K562 (cell line): ENCODE results near the gene ACSM2B. TPM values are rescaled to one million over a fixed set of nuclear protein-coding genes. Genes with fewer than 3 reads are reported as not detected.

Experiments
- ATAC-seq: fragments of 200-7000 bp; cut with Tn5 transposase; 3 replicates; pipeline ENCODE4 v1.9.1; 2020; ENCODE audit warnings: moderate library complexity
- BruUV-seq: library from RNA; stranded (reverse); fragments of 400-500 nt; replicated peaks from 2 replicates; lab custom pipeline; 2021; lab: Mats Ljungman, UMichigan
- CTCF ChIA-PET: fragments of 300-600 bp; formaldehyde crosslinking; extraction: SDS; loops from one replicate; lab custom pipeline; 2021; ENCODE audit warnings: low intra/inter-chr PET ratio; lab: Yijun Ruan, JAX
- POLR2A ChIA-PET: fragments of 300-600, 350-650 bp; sonication (Branson Sonifier 250); formaldehyde crosslinking; extraction: SDS; loops from one replicate; lab custom pipeline; 2021; ENCODE audit warnings: antibody characterized with exemption, inconsistent platforms; lab: Yijun Ruan, JAX
- DNase-seq, 4 experiments: peaks; one replicate each; pipeline versions ENCODE4 v3.0.0 to v3.0.0-alpha.2; 2011 to 2018; ENCODE audit warnings: low spot score in 3 of 4, mixed read lengths in 3 of 4; ENCODE audit errors: extremely low read depth in 1 of 4
- FAIRE-seq: peaks from 2 replicates; lab custom pipeline; 2011; peaks lifted over from hg19 to GRCh38; lab: Jason Lieb, UNC
- H2AFZ ChIP-seq: 2 replicates; pipeline ENCODE4 v1.6.0; 2011; ENCODE audit warnings: low read depth, low read length, control low read depth, inconsistent platforms
- H3K27ac ChIP-seq: fragments of 200-600 bp; 3 replicates; pipeline ENCODE4 v1.8.0; 2011; ENCODE audit warnings: low read depth, mild to moderate bottlenecking, control low read depth, inconsistent platforms, low read length, moderate library complexity, mixed read lengths; ENCODE audit errors: extremely low read depth
- H3K27me3 ChIP-seq, 2 experiments: fragments of 300-600 bp in 1 of 2; 2 replicates in 1 of 2; 3 replicates in 1 of 2; pipeline versions ENCODE4 v1.6.0 to v1.8.0; 2011; ENCODE audit warnings: inconsistent platforms in 2 of 2, low read length in 2 of 2, mild to moderate bottlenecking in 1 of 2, mixed read lengths in 1 of 2, moderate library complexity in 1 of 2; ENCODE audit not compliant: control insufficient read depth in 2 of 2, insufficient read depth in 2 of 2
- H3K36me3 ChIP-seq: fragments of 300-600 bp; 3 replicates; pipeline ENCODE4 v1.8.0; 2011; ENCODE audit warnings: mild to moderate bottlenecking, low read length, inconsistent platforms; ENCODE audit not compliant: control insufficient read depth, insufficient read depth
- H3K4me1 ChIP-seq, 2 experiments: fragments of 200-600 bp in 1 of 2; replicated peaks in 1 of 2; 2 replicates in 1 of 2; 3 replicates in 1 of 2; pipeline versions ENCODE4 v1.5.1 to v1.8.0; 2011; ENCODE audit warnings: inconsistent platforms in 2 of 2, low read length in 2 of 2, mild to moderate bottlenecking in 1 of 2, mixed read lengths in 1 of 2, moderate library complexity in 1 of 2; ENCODE audit not compliant: control insufficient read depth in 2 of 2, insufficient read depth in 2 of 2
- H3K4me2 ChIP-seq: 2 replicates; pipeline ENCODE4 v1.6.1; 2011; ENCODE audit warnings: low read length, control low read depth, inconsistent platforms, mixed read lengths; ENCODE audit not compliant: insufficient read depth
- H3K4me3 ChIP-seq: fragments of 200-600 bp; sonication (generic), shearing (Covaris generic); 2 replicates; pipeline ENCODE4 v1.5.1; 2016; ENCODE audit warnings: control low read depth, inconsistent platforms
- H3K79me2 ChIP-seq: fragments of 200-600 bp; 3 replicates; pipeline ENCODE4 v1.8.0; 2011; ENCODE audit warnings: low read length, inconsistent platforms; ENCODE audit not compliant: control insufficient read depth, insufficient read depth
- H3K9ac ChIP-seq, 2 experiments: 2 replicates each; pipeline versions ENCODE4 v1.6.0 to v1.6.1; 2011; ENCODE audit warnings: low read depth in 2 of 2, low read length in 2 of 2, control low read depth in 1 of 2, inconsistent platforms in 1 of 2, mild to moderate bottlenecking in 1 of 2, mixed read lengths in 1 of 2; ENCODE audit not compliant: insufficient read depth in 1 of 2
- H3K9me1 ChIP-seq: one replicate; pipeline ENCODE4 v1.6.0; 2011; ENCODE audit warnings: inconsistent platforms, mild to moderate bottlenecking, low read length, moderate library complexity; ENCODE audit not compliant: control insufficient read depth, insufficient read depth
- H3K9me3 ChIP-seq: replicated peaks from 2 replicates; pipeline ENCODE4 v1.5.1; 2011; ENCODE audit warnings: low read depth, low read length, inconsistent platforms; ENCODE audit not compliant: control insufficient read depth, insufficient read depth
- H4K20me1 ChIP-seq: replicated peaks from 2 replicates; pipeline ENCODE4 v1.6.1; 2011; ENCODE audit warnings: low read length, inconsistent platforms, mixed read lengths; ENCODE audit not compliant: control insufficient read depth, insufficient read depth
- ADNP ChIP-seq: fragments of 200-800 bp; sonication (Bioruptor generic); IDR thresholded peaks from 2 replicates; pipeline ENCODE4 v1.6.1; 2016; ENCODE audit warnings: missing genetic modification characterization, missing compliant biosample characterization
- BCOR ChIP-seq: fragments of 450-650 bp; IDR thresholded peaks from 2 replicates; pipeline ENCODE4 v1.6.1; 2016
- C11orf30 ChIP-seq: fragments of 450-650 bp; IDR thresholded peaks from 2 replicates; pipeline ENCODE4 v1.6.1; 2016; ENCODE audit warnings: low read depth, mild to moderate bottlenecking
- EP300 ChIP-seq: IDR thresholded peaks from 2 replicates; pipeline ENCODE4 v1.6.1; 2012; ENCODE audit warnings: low read length, improper control_type of control experiment
- ESRRA ChIP-seq: fragments of 450-650 bp; IDR thresholded peaks from 2 replicates; pipeline ENCODE4 v1.6.1; 2014; ENCODE audit warnings: low read depth, mild to moderate bottlenecking, moderate library complexity, borderline replicate concordance
- ETV1 ChIP-seq: fragments of 450-650 bp; conservative IDR thresholded peaks from 2 replicates; pipeline ENCODE4 v1.6.1; 2016; ENCODE audit warnings: missing genetic modification characterization, control low read depth, low read depth, missing compliant biosample characterization
- HDAC8 ChIP-seq: fragments of 450-650 bp; IDR thresholded peaks from 2 replicates; pipeline ENCODE4 v1.6.1; 2016; ENCODE audit warnings: mild to moderate bottlenecking, missing genetic modification characterization, moderate library complexity, missing compliant biosample characterization
- KAT8 ChIP-seq: fragments of 450-650 bp; IDR thresholded peaks from 2 replicates; pipeline ENCODE4 v1.6.1; 2016; ENCODE audit warnings: low read depth, mild to moderate bottlenecking
- KLF6 ChIP-seq: fragments of 250-450 bp; sonication (Bioruptor Pico); IDR thresholded peaks from 2 replicates; pipeline ENCODE4 v1.4.0; 2020; ENCODE audit warnings: mild to moderate bottlenecking, moderate library complexity, borderline replicate concordance
- MAFG ChIP-seq: fragments of 450-650 bp; conservative IDR thresholded peaks from 2 replicates; pipeline ENCODE4 v1.6.1; 2016; ENCODE audit warnings: missing genetic modification characterization, missing compliant biosample characterization
- MTA1 ChIP-seq: fragments of 450-650 bp; IDR thresholded peaks from 2 replicates; pipeline ENCODE4 v1.6.1; 2017; ENCODE audit warnings: borderline replicate concordance
- POLR2G ChIP-seq: fragments of 200-400 bp; formaldehyde crosslinking; IDR thresholded peaks from 2 replicates; pipeline ENCODE4 v1.6.1; 2017; ENCODE audit warnings: low read depth, mild to moderate bottlenecking, antibody characterized with exemption, low read length, moderate library complexity
- PTRF ChIP-seq: fragments of 450-650 bp; IDR thresholded peaks from 2 replicates; pipeline ENCODE4 v1.6.1; 2016; ENCODE audit warnings: mild to moderate bottlenecking, missing genetic modification characterization, missing compliant biosample characterization
- RBM25 ChIP-seq: fragments of 200-400 bp; formaldehyde crosslinking; IDR thresholded peaks from 2 replicates; pipeline ENCODE4 v1.6.1; 2018; ENCODE audit warnings: low read length, low read depth, moderate library complexity; ENCODE audit not compliant: severe bottlenecking
- ZFPM2 ChIP-seq: fragments of 250-450 bp; sonication (Bioruptor Pico); IDR thresholded peaks from 2 replicates; pipeline ENCODE4 v1.5.1; 2022; ENCODE audit warnings: mild to moderate bottlenecking
- ZNF212 ChIP-seq: fragments of 450-650 bp; formaldehyde crosslinking; IDR thresholded peaks from 2 replicates; pipeline ENCODE4 v1.4.0; 2020; ENCODE audit warnings: mild to moderate bottlenecking
- ZNF589 ChIP-seq: fragments of 200-800 bp; sonication (Bioruptor generic); IDR thresholded peaks from 2 replicates; pipeline ENCODE4 v1.6.1; 2016; ENCODE audit warnings: low read depth, missing genetic modification characterization, missing compliant biosample characterization
- WGBS: fragments of 100-300 bp; shearing (Covaris generic); methylation state at CpG from one replicate; pipeline ENCODE4 v1.1.6; 2016; ENCODE audit warnings: low coverage, mixed read lengths; ENCODE audit not compliant: insufficient coverage; ENCODE audit errors: missing lambda C conversion rate; 5-methylcytosine and 5-hydroxymethylcytosine counted together
- in situ Hi-C: fragments of 300-500 bp; cut with MboI; formaldehyde crosslinking; loops from 4 replicates; pipeline ENCODE4 v1.15.0; 2018; ENCODE audit warnings: inconsistent platforms, mixed read lengths
- intact Hi-C: fragments of 100-400 bp; cut with micrococcal nuclease; formaldehyde crosslinking; loops from 2 replicates; pipeline ENCODE4 v1.14.2; 2022
- polyA plus RNA-seq, 8 experiments: library from polyadenylated mRNA; depleted of rRNA in 4 of 8; stranded (reverse) in 5 of 8; unstranded in 3 of 8; fragments of >200 nt; fragmentation: Nextera tagmentation in 2 of 8; fragmentation: Illumina TruSeq in 1 of 8; extraction: Ambion mirVana in 2 of 8; extraction: Trizol in 1 of 8; gene quantifications; 2 replicates each; pipeline versions ENCODE4 v1.2.1 to v1.2.3, GENCODE V29; 2011 to 2014; ENCODE audit warnings: inconsistent platforms in 1 of 8, missing spikeins in 1 of 8
- total RNA-seq, 7 experiments: library from RNA; depleted of rRNA in 6 of 7; stranded (reverse); fragments of >200 nt in 6 of 7; fragmentation: Illumina TruSeq in 2 of 7; extraction: Trizol in 2 of 7; gene quantifications; 2 replicates each; pipeline versions ENCODE4 v1.2.1 to v1.2.3, GENCODE V29; 2011 to 2021; ENCODE audit warnings: low replicate concordance in 1 of 7
- TF ChIP-seq, protein P1 (sequence below): fragments of 150-350 bp; conservative IDR thresholded peaks from 2 replicates; pipeline ENCODE4 v1.6.1; 2014; ENCODE audit warnings: low read length
- TF ChIP-seq, protein P2 (sequence below): sonication (generic); formaldehyde crosslinking; IDR thresholded peaks from 2 replicates; pipeline ENCODE4 v1.8.0; 2022; ENCODE audit warnings: mild to moderate bottlenecking, missing genetic modification reagents
- TF ChIP-seq, protein P3 (sequence below): fragments of 450-650 bp; IDR thresholded peaks from 2 replicates; pipeline ENCODE4 v1.6.1; 2016; ENCODE audit warnings: low read depth, mild to moderate bottlenecking, moderate library complexity

ACSM2B gene
- total and polyA plus RNA-seq, 9 of the 15 experiments (the other 6 are each of a cell fraction or from before 2014, with no cell fraction given) = 0.06 to 0.69 (median 0.55) TPM; not detected in 3

DNA sequence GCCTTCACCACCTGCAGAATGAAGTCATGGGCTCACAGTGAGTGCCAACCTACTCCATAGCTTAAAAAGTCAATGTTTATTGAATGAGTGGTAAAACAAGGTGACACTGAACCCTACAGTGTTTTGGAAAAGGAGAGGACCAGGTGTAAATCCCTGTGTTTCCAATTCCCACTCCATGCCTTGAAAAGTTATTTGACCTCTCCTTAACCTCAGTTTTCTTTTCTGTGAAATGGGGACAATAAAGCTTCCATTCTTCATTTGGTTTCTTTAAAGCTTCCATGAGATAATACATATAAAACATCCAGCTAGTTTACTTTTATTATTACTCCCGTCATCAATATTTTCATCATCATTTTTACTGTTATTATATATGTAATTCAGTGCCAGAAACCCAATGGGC is 48.0 kb upstream of the ACSM2B start:
- Histone ChIP-seq H3K4me3 (no peak overlapping the region), H3K27me3 (peaks cover 0 to 25% of the 10 kb centered on the region in 2 experiments; a peak in 2 of 5 replicates), H2AFZ (no peak overlapping the region), H3K4me2 (no peak overlapping the region), H3K36me3 (no peaks in the 10 kb centered on the region), H3K79me2 (no peaks in the 10 kb centered on the region), H4K20me1 (no peaks in the 10 kb centered on the region), H3K4me1 (no peaks in the 10 kb centered on the region), H3K27ac (no peak overlapping the region), H3K9me3 (no peaks in the 10 kb centered on the region), H3K9ac (no peak overlapping the region), H3K9me1 (peaks cover 2% of the 10 kb centered on the region)
- FAIRE-seq (no peak), DNase-seq (no peak), ATAC-seq (no peak)
- intact Hi-C loops (loop anchor here (5.0 kb wide), 1 partner anchor 68 kb away; no protein-coding TSS in a partner anchor), in situ Hi-C loops (no loop called here)
- ChIA-PET CTCF (no interaction called here), POLR2A (interaction anchor here (1.0 to 2.2 kb wide), 3 partner anchors 9 to 12 kb away, joined by 3 to 7 read pairs (median 4); no protein-coding TSS in a partner anchor)
- BruUV-seq = no TSS peak
- 10% methylated on average over 1 of the region's 1 CpG for WGBS
- TF ChIP-seq ESRRA = peak; percentile 82
- no peak for TF ChIP-seq PTRF (tag)
- TF ChIP-seq POLR2G = no peak
- no peak for TF ChIP-seq EP300
- peak; percentile 70 for TF ChIP-seq ADNP (tag)
- TF ChIP-seq, protein P1, sequence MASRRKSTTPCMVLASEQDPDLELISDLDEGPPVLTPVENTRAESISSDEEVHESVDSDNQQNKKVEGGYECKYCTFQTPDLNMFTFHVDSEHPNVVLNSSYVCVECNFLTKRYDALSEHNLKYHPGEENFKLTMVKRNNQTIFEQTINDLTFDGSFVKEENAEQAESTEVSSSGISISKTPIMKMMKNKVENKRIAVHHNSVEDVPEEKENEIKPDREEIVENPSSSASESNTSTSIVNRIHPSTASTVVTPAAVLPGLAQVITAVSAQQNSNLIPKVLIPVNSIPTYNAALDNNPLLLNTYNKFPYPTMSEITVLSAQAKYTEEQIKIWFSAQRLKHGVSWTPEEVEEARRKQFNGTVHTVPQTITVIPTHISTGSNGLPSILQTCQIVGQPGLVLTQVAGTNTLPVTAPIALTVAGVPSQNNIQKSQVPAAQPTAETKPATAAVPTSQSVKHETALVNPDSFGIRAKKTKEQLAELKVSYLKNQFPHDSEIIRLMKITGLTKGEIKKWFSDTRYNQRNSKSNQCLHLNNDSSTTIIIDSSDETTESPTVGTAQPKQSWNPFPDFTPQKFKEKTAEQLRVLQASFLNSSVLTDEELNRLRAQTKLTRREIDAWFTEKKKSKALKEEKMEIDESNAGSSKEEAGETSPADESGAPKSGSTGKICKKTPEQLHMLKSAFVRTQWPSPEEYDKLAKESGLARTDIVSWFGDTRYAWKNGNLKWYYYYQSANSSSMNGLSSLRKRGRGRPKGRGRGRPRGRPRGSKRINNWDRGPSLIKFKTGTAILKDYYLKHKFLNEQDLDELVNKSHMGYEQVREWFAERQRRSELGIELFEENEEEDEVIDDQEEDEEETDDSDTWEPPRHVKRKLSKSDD = no peak
- peak; percentile 95 for TF ChIP-seq RBM25
- TF ChIP-seq KLF6 (CRISPR knock-in tag) = no peak
- TF ChIP-seq, protein P2, sequence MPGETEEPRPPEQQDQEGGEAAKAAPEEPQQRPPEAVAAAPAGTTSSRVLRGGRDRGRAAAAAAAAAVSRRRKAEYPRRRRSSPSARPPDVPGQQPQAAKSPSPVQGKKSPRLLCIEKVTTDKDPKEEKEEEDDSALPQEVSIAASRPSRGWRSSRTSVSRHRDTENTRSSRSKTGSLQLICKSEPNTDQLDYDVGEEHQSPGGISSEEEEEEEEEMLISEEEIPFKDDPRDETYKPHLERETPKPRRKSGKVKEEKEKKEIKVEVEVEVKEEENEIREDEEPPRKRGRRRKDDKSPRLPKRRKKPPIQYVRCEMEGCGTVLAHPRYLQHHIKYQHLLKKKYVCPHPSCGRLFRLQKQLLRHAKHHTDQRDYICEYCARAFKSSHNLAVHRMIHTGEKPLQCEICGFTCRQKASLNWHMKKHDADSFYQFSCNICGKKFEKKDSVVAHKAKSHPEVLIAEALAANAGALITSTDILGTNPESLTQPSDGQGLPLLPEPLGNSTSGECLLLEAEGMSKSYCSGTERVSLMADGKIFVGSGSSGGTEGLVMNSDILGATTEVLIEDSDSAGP (CRISPR knock-in tag) = no peak
- TF ChIP-seq ZNF212 (CRISPR knock-in tag) = no peak
- TF ChIP-seq C11orf30 = no peak
- TF ChIP-seq KAT8 = no peak
- no peak for TF ChIP-seq ZFPM2
- no peak for TF ChIP-seq ZNF589 (CRISPR knock-in tag)
- no peak for TF ChIP-seq ETV1 (tag)
- no peak for TF ChIP-seq MAFG (tag)
- TF ChIP-seq MTA1 = no peak
- peak; percentile 78; the same call in 1 of the 2 replicates for TF ChIP-seq BCOR
- TF ChIP-seq, protein P3, sequence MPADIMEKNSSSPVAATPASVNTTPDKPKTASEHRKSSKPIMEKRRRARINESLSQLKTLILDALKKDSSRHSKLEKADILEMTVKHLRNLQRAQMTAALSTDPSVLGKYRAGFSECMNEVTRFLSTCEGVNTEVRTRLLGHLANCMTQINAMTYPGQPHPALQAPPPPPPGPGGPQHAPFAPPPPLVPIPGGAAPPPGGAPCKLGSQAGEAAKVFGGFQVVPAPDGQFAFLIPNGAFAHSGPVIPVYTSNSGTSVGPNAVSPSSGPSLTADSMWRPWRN = no peak
- no peak for TF ChIP-seq HDAC8 (tag)
